Ovary (tissue), 3 donors: ENCODE measurements around the gene TTC16.

Experiments used
- EP300 ChIP-seq: sonication (generic); formaldehyde crosslinking; IDR thresholded peaks from one replicate; pipeline ENCODE4 v1.6.1; 2017; ENCODE audit warnings: antibody characterized with exemption
- POLR2A ChIP-seq: fragments of 450-650 bp; IDR thresholded peaks from one replicate; pipeline ENCODE4 v1.6.1; 2017; ENCODE audit warnings: antibody characterized with exemption, mild to moderate bottlenecking, moderate library complexity
- TF ChIP-seq, protein P1 (sequence below), 3 donors: fragments of 450-650 bp in 2 of 3; fragments of 200-600 bp in 1 of 3; IDR thresholded peaks; one replicate each; pipeline versions ENCODE4 v1.5.1 to v1.8.0; 2016 to 2022; ENCODE audit warnings: antibody characterized with exemption in 3 of 3, mild to moderate bottlenecking in 1 of 3
- donor health status: DM: no; HTN: no; CAD: no.

GRCh38 chr9:127680226-127680625 lies 35.7 kb upstream of the TTC16 start:
- TF ChIP-seq, protein P1, sequence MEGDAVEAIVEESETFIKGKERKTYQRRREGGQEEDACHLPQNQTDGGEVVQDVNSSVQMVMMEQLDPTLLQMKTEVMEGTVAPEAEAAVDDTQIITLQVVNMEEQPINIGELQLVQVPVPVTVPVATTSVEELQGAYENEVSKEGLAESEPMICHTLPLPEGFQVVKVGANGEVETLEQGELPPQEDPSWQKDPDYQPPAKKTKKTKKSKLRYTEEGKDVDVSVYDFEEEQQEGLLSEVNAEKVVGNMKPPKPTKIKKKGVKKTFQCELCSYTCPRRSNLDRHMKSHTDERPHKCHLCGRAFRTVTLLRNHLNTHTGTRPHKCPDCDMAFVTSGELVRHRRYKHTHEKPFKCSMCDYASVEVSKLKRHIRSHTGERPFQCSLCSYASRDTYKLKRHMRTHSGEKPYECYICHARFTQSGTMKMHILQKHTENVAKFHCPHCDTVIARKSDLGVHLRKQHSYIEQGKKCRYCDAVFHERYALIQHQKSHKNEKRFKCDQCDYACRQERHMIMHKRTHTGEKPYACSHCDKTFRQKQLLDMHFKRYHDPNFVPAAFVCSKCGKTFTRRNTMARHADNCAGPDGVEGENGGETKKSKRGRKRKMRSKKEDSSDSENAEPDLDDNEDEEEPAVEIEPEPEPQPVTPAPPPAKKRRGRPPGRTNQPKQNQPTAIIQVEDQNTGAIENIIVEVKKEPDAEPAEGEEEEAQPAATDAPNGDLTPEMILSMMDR (IDR thresholded peaks at IDR 0.05) = no peak
- TF ChIP-seq POLR2A (no peak), EP300 (no peak)
